Lung (tissue), 12 donors: Measurements from ENCODE around the gene ARHGEF16. TPM values are rescaled to one million over a fixed set of nuclear protein-coding genes. Genes with fewer than 3 reads are reported as not detected.

Experiments used
- ATAC-seq: fragments of 200-7000 bp; cut with Tn5 transposase; one replicate; pipeline ENCODE4 v1.9.1; 2020; ENCODE audit warnings: moderate number of reproducible peaks; ENCODE audit not compliant: insufficient read depth, low FRiP score
- DNase-seq, 3 donors: peaks; one replicate each; pipeline ENCODE4 v3.0.0-alpha.2; 2013 to 2017
- H3K27ac ChIP-seq, 2 donors: one replicate each; pipeline ENCODE4 v1.5.1; 2013; ENCODE audit warnings: mild to moderate bottlenecking in 2 of 2, moderate library complexity in 2 of 2, control low read depth in 1 of 2, inconsistent platforms in 1 of 2, low read depth in 1 of 2, low read length in 1 of 2
- H3K27me3 ChIP-seq, 3 donors: one replicate each; pipeline ENCODE4 v1.5.1; 2013; ENCODE audit warnings: low read length in 2 of 3; ENCODE audit not compliant: control insufficient read depth in 3 of 3, insufficient read depth in 3 of 3
- H3K36me3 ChIP-seq, 4 donors: one replicate each; pipeline ENCODE4 v1.5.1; 2013; ENCODE audit warnings: low read length in 4 of 4, mild to moderate bottlenecking in 1 of 4, moderate library complexity in 1 of 4; ENCODE audit not compliant: control insufficient read depth in 4 of 4, insufficient read depth in 4 of 4
- H3K4me1 ChIP-seq, 5 donors: one replicate each; pipeline ENCODE4 v1.5.1; 2013; ENCODE audit warnings: low read length in 5 of 5, mild to moderate bottlenecking in 2 of 5, moderate library complexity in 1 of 5; ENCODE audit not compliant: control insufficient read depth in 5 of 5, insufficient read depth in 5 of 5
- H3K4me3 ChIP-seq: one replicate; pipeline ENCODE4 v1.5.1; 2013; ENCODE audit warnings: mild to moderate bottlenecking, control low read depth, moderate library complexity
- H3K9ac ChIP-seq, 2 donors: one replicate each; pipeline ENCODE4 v1.5.1; 2013; ENCODE audit warnings: low read length in 2 of 2, control low read depth in 1 of 2; ENCODE audit not compliant: insufficient read depth in 1 of 2
- H3K9me3 ChIP-seq, 4 donors: one replicate each; pipeline ENCODE4 v1.5.1; 2013; ENCODE audit warnings: low read length in 3 of 4, mild to moderate bottlenecking in 1 of 4, moderate library complexity in 1 of 4; ENCODE audit not compliant: control insufficient read depth in 4 of 4, insufficient read depth in 3 of 4
- CTCF ChIP-seq: IDR thresholded peaks from 2 replicates; pipeline ENCODE4 v1.5.1; 2012; ENCODE audit warnings: mild to moderate bottlenecking; ENCODE audit errors: control extremely low read depth, extremely low read depth
- WGBS, 2 donors: extraction: QIAGEN DNeasy Blood & Tissue Kit; methylation state at CpG; one replicate each; pipeline ENCODE4 v1.1.7; 2013; 5-methylcytosine and 5-hydroxymethylcytosine counted together
- polyA plus RNA-seq, 2 donors: library from polyadenylated mRNA; stranded (reverse); fragments of 200-250 nt; gene quantifications; one replicate each; pipeline ENCODE4 v1.2.1, GENCODE V29; 2013
- total RNA-seq, 2 donors: library from RNA; depleted of rRNA in 1 of 2; stranded (reverse); fragments of >200 nt in 1 of 2; gene quantifications; one replicate each; pipeline ENCODE4 v1.2.1, GENCODE V29; 2014 to 2021
- donor health status: control.
- donor health status: control.
- donor health status: Bipolar disorder and iron deficiency.
- donor health status: healthy.
- donor health status: DM: yes; HTN: yes; CAD: no.

ARHGEF16 gene
- total and polyA plus RNA-seq, 4 donors: 6.5 to 14.8 (median 9.8) TPM

DNA sequence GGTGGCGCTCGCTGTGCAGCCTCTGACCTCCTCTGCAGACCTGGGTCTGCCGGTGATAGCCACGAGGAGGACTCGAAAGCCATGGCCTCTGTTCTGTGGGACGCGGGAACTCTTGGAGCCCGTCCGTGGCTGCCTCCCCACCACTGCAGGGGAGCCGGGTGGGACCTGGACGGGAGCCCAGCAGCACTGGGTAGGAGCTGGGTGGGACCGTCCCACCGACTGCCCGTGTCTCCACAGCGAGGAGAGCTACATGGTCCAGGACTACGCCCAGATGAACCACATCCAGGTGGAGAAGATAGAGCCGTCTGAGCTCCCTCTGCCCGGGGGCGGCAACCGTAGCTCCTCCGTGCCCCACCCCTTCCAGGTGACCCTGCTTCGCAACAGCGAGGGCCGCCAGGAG is 23.7 kb downstream of the ARHGEF16 start:
- no peak overlapping the region for H3K4me3 ChIP-seq
- peaks cover 0 to 4% (median 0%) of the 10 kb centered on the region in 5 donors for H3K4me1 ChIP-seq
- no peak overlapping the region for H3K9ac ChIP-seq
- no peaks in the 10 kb centered on the region for H3K9me3 ChIP-seq
- no peak overlapping the region for H3K27ac ChIP-seq
- H3K36me3 ChIP-seq: peaks cover 0 to 2% (median 0%) of the 10 kb centered on the region in 4 donors
- 79 to 81% methylated on average over 24 of the region's 24 CpGs for WGBS, 2 donors
- ATAC-seq (no peak), DNase-seq (no peak)
- H3K27me3 ChIP-seq: no peaks in the 10 kb centered on the region
- TF ChIP-seq CTCF: no peak

DNA sequence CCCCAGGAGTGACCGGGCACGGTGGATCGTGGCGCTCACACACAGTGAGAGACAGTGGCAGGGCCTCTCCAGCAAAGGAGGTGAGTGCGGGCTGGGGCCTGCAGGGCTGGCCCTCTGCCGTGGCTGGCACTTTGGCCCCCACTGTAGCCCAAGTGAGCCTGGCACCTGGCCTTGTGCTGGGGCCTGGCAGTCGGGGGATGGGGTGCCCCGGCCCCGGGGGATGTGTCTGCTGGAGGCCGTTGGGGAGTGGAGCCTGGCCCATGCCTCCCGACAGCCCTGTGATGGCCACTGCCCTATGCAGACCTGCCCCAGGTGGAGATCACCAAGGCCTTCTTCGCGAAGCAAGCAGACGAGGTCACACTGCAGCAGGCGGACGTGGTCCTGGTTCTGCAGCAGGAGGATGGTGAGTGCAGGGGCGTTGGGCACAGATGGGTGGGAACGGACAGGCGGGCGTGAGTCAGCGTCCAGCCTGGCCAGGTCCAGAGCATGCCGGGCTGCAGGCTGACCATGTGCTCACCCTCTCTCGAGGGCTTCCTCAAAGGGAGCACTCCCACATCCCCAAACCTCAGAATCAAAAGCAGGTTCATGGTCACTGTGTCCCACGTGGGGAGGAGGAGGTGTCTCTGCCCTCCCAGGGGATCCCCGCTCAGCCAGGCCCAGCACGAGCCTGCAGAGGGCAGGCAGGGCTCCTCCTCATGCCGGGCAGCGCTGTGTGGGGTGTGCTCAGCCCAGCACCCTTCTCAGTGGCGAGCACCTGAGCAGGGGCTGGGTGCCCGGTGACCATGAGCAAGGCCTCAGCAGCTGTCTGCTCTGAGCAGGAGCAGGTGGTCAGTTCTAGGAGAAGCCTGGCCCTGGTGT is 25.3 kb downstream of the ARHGEF16 start:
- Histone ChIP-seq H3K4me3 (no peak overlapping the region), H3K4me1 (no peaks in the 10 kb centered on the region), H3K27me3 (no peaks in the 10 kb centered on the region), H3K27ac (no peak overlapping the region), H3K9ac (no peak overlapping the region), H3K9me3 (no peaks in the 10 kb centered on the region), H3K36me3 (no peaks in the 10 kb centered on the region)
- no peak for ATAC-seq
- TF ChIP-seq CTCF: no peak
- WGBS, 2 donors: 76 to 80% methylated on average over 30 of the region's 30 CpGs
- DNase-seq: no peak

DNA sequence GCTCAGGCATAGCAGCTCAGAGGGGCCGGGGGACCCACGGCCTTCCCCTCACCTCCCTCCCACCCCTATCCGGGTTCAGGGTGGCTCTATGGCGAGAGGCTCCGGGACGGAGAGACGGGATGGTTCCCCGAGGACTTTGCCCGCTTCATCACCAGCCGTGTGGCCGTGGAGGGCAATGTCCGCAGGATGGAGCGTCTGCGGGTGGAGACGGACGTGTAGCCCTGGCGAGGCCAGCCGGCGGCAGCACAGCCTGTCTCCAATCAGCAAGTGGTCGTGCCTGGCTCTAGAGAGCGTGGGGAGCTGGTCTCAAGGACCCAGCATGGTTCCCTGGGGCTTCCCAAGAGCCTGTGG is 25.9 kb downstream of the ARHGEF16 start:
- ATAC-seq (no peak), DNase-seq (no peak)
- Histone ChIP-seq H3K9ac (no peak overlapping the region), H3K4me1 (no peaks in the 10 kb centered on the region), H3K27me3 (no peaks in the 10 kb centered on the region), H3K9me3 (no peaks in the 10 kb centered on the region), H3K36me3 (no peaks in the 10 kb centered on the region), H3K27ac (no peak overlapping the region), H3K4me3 (no peak overlapping the region)
- 72 to 81% methylated on average over 21 of the region's 21 CpGs for WGBS, 2 donors
- TF ChIP-seq CTCF: no peak
